Amygdala (tissue), 56 donors: Measurements from ENCODE around the gene SSRP1.

Experiments
- DNase-seq, 56 donors: peaks; one replicate each; lab custom pipeline; 2025; lab: John Stamatoyannopoulos, UW

Gene SSRP1

GRCh38 chr11:57276971-57277675, 58.6 kb downstream of the SSRP1 start:
- DNase-seq: no peak

GRCh38 chr11:57276169-57276970, 59.3 kb downstream of the SSRP1 start:
- no peak for DNase-seq
